LoVo (cell line): ENCODE results near the gene MELK.
"Not testable (repeated sequence)": the region's sequence is repeated elsewhere in the genome, so short reads cannot be mapped to it uniquely, and the experiment has no call there.

Experiments used
- DNase-seq: peaks from one replicate; pipeline ENCODE4 v3.0.0-alpha.2; 2016; ENCODE audit warnings: low spot score

The MELK gene

GRCh38 chr9:36572515-36573418, at the start of gene MELK:
Gene MELK (plus strand): TSS chr9:36572895. CDS start chr9:36581682, 8,787 bp downstream.
- DNase-seq, result peak; percentile 83

- DNase-seq, result no peak
Measured at GRCh38 chr9:36530224-36530623, 42.5 kb upstream of the MELK start.

GRCh38 chr9:36532353-36532752, 40.3 kb upstream of the MELK start:
- DNase-seq, result no peak

GRCh38 chr9:36533726-36534125, 39.0 kb upstream of the MELK start:
- DNase-seq, result not testable (repeated sequence)

- DNase-seq, result no peak
Measured at GRCh38 chr9:36535107-36535506, 37.6 kb upstream of the MELK start.

GRCh38 chr9:36537861-36538260, 34.8 kb upstream of the MELK start:
- no peak for DNase-seq

- DNase-seq, result no peak
Measured at GRCh38 chr9:36542355-36542754, 30.3 kb upstream of the MELK start.

GRCh38 chr9:36543916-36544315, 28.8 kb upstream of the MELK start:
- DNase-seq, result no peak

- no peak for DNase-seq
Measured at GRCh38 chr9:36547598-36547997, 25.1 kb upstream of the MELK start.

- no peak for DNase-seq
Measured at GRCh38 chr9:36548454-36548853, 24.2 kb upstream of the MELK start.

GRCh38 chr9:36550135-36550534, 22.6 kb upstream of the MELK start:
- DNase-seq, result no peak

- DNase-seq, result not testable (repeated sequence)
Measured at GRCh38 chr9:36550631-36551098, 22.0 kb upstream of the MELK start.

GRCh38 chr9:36551129-36551528, 21.6 kb upstream of the MELK start:
- no peak for DNase-seq

GRCh38 chr9:36551910-36552309, 20.8 kb upstream of the MELK start:
- DNase-seq, result no peak

GRCh38 chr9:36559036-36559695, 13.5 kb upstream of the MELK start:
- no peak for DNase-seq

- no peak for DNase-seq
Measured at GRCh38 chr9:36560771-36561170, 11.9 kb upstream of the MELK start.

- not testable (repeated sequence) for DNase-seq
Measured at GRCh38 chr9:36562801-36563200, 9.9 kb upstream of the MELK start.

- no peak for DNase-seq
Measured at GRCh38 chr9:36566813-36567221, 5.9 kb upstream of the MELK start.

- not testable (repeated sequence) for DNase-seq
Measured at GRCh38 chr9:36568681-36569080, 4.0 kb upstream of the MELK start.

- no peak for DNase-seq
Measured at GRCh38 chr9:36571333-36571732, 1.4 kb upstream of the MELK start.

- not testable (repeated sequence) for DNase-seq
Measured at GRCh38 chr9:36574045-36574444, 1.4 kb downstream of the MELK start.

GRCh38 chr9:36575411-36575882, 2.8 kb downstream of the MELK start:
- DNase-seq, result no peak

- DNase-seq, result no peak
Measured at GRCh38 chr9:36576866-36577265, 4.2 kb downstream of the MELK start.
